Glutamatergic neuron (in vitro differentiated cells): ENCODE results near the gene C17orf107. TPM values are rescaled to one million over a fixed set of nuclear protein-coding genes. Genes with fewer than 3 reads are reported as not detected.
A peak's percentile ranks its signal among the peaks of the same experiment; 100 is the strongest.

Experiments used
- DNase-seq: peaks from one replicate; pipeline ENCODE4 v3.0.0; 2022
- H3K27ac Mint-ChIP-seq: one replicate; pipeline ENCODE4 v1.8.0; 2020; ENCODE audit warnings: mild to moderate bottlenecking, mixed read lengths, inconsistent platforms; ENCODE audit not compliant: unreplicated experiment
- H3K27me3 Mint-ChIP-seq: one replicate; pipeline ENCODE4 v1.8.0; 2020; ENCODE audit warnings: mild to moderate bottlenecking, moderate library complexity, mixed read lengths, inconsistent platforms; ENCODE audit not compliant: unreplicated experiment
- H3K36me3 Mint-ChIP-seq: one replicate; pipeline ENCODE4 v1.8.0; 2020; ENCODE audit warnings: mild to moderate bottlenecking, mixed read lengths, inconsistent platforms; ENCODE audit not compliant: unreplicated experiment
- H3K4me1 Mint-ChIP-seq: one replicate; pipeline ENCODE4 v1.8.0; 2020; ENCODE audit warnings: mild to moderate bottlenecking, low read depth, mixed read lengths, inconsistent platforms; ENCODE audit not compliant: unreplicated experiment
- H3K4me3 Mint-ChIP-seq: one replicate; pipeline ENCODE4 v1.8.0; 2020; ENCODE audit warnings: mild to moderate bottlenecking, mixed read lengths, inconsistent platforms; ENCODE audit not compliant: unreplicated experiment
- H3K9me3 Mint-ChIP-seq: one replicate; pipeline ENCODE4 v1.8.0; 2020; ENCODE audit warnings: mild to moderate bottlenecking, moderate library complexity, mixed read lengths, inconsistent platforms; ENCODE audit not compliant: unreplicated experiment
- CTCF ChIP-seq: fragments of 200-600 bp; sonication (generic); IDR thresholded peaks from one replicate; pipeline ENCODE4 v1.5.0; 2021; ENCODE audit not compliant: partially characterized antibody, unreplicated experiment
- total RNA-seq: library from RNA; stranded (reverse); fragmentation: NEBNext Ultra II Directional; extraction: Animal tissue kit (Norgen Biotek cat#: 25700); gene quantifications from one replicate; pipeline ENCODE4 v1.2.1, GENCODE V29; 2021; ENCODE audit not compliant: unreplicated experiment

C17orf107 gene
- total RNA-seq, 1 donor from 2014 or later = 11.1 TPM

GRCh38 chr17:4947411-4948165 lies 48.3 kb downstream of the C17orf107 start:
- TF ChIP-seq CTCF = no peak
- DNase-seq = peak; percentile 71
- Mint-ChIP-seq H3K4me1 (peaks cover 25% of the 10 kb centered on the region), H3K27me3 (peaks cover 3% of the 10 kb centered on the region), H3K9me3 (peaks cover 8% of the 10 kb centered on the region), H3K27ac (no peak overlapping the region), H3K4me3 (peak overlapping the region; percentile 95), H3K36me3 (peaks cover 5% of the 10 kb centered on the region)

GRCh38 chr17:4948166-4948930 lies 49.0 kb downstream of the C17orf107 start, which contains the start of gene PFN1:
Gene PFN1 (minus strand): TSS chr17:4948530. CDS start chr17:4948394, 136 bp downstream.
- peak within 1 kb of the TSS; percentile 98 for H3K27ac Mint-ChIP-seq
- DNase-seq = peak; percentile 84
- H3K36me3 Mint-ChIP-seq = peaks cover 5% of the 10 kb centered on the region
- TF ChIP-seq CTCF = no peak
- peak within 1 kb of the TSS; percentile 100 for H3K4me3 Mint-ChIP-seq
- peaks cover 29% of the 10 kb centered on the region for H3K4me1 Mint-ChIP-seq
- peaks cover 10% of the 10 kb centered on the region for H3K9me3 Mint-ChIP-seq
- H3K27me3 Mint-ChIP-seq = peaks cover 5% of the 10 kb centered on the region

- Mint-ChIP-seq H3K27ac (peak overlapping the region; percentile 98), H3K36me3 (peaks cover 5% of the 10 kb centered on the region), H3K4me1 (peaks cover 31% of the 10 kb centered on the region), H3K9me3 (peaks cover 12% of the 10 kb centered on the region), H3K27me3 (peaks cover 6% of the 10 kb centered on the region), H3K4me3 (peak overlapping the region; percentile 100)
- TF ChIP-seq CTCF = no peak
- peak; percentile 78 for DNase-seq
Measured at GRCh38 chr17:4948931-4949320, 49.6 kb downstream of the C17orf107 start.

DNA sequence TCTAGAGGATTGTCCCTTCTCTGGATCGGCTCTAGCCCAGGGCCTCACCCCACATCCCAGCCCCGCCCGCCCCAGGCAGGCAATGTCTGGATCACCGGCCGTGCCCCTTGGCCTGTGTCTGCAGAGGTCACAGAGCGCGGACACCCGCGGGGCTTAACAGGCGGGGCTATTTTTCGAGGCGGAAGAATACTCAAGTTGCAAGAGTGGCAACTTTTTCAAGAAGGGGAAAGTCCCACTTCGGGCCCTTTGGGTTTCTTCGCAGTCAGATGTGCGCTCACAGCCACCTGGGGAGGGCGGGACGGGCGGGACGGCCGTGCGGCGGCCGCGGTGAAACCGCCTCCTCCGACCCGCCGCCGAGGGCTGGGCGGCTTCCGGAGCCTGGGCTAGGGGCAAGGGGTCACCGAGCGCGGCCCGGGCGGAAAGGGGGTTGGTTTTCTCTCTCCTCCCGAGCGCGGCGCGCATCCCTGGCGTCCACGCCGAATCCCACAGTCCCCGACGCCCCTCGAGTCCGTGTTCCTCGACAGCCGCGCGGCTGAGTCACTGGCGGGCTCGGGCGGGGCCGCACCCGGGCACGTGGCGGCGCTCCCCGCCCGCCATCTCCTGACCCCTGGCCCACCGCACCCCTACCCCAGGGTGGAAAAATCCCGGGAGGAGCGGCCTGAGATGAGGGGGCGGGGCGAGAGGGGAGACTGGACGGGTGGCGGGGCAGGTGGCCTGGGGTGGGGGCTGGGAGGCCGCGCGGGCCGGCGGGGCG lies 50.2 kb downstream of the C17orf107 start:
- no peak for TF ChIP-seq CTCF
- peaks cover 5% of the 10 kb centered on the region for H3K36me3 Mint-ChIP-seq
- H3K27ac Mint-ChIP-seq = peak overlapping the region; percentile 38
- DNase-seq = peak; percentile 74
- H3K4me1 Mint-ChIP-seq = peaks cover 32% of the 10 kb centered on the region
- peaks cover 7% of the 10 kb centered on the region for H3K27me3 Mint-ChIP-seq
- peak overlapping the region; percentile 79 for H3K4me3 Mint-ChIP-seq
- peaks cover 17% of the 10 kb centered on the region for H3K9me3 Mint-ChIP-seq
